CD4-positive, alpha-beta T cell (primary cell): ENCODE data around the gene ZBTB40. TPM values are rescaled to one million over a fixed set of nuclear protein-coding genes. Genes with fewer than 3 reads are reported as not detected.

Experiments
- ATAC-seq: fragments of 200-7000 bp; cut with Tn5 transposase; one replicate; pipeline ENCODE4 v1.10.0; 2022; ENCODE audit warnings: mild to moderate bottlenecking; ENCODE audit not compliant: poor library complexity
- CTCF ChIA-PET: fragments of 350-600 bp; sonication (Branson Sonifier 250); formaldehyde crosslinking; loops from one replicate; lab custom pipeline; 2021; ENCODE audit warnings: antibody characterized with exemption, inconsistent platforms; lab: Charles Lee
- POLR2A ChIA-PET: fragments of 350-600 bp; sonication (Branson Sonifier 250); formaldehyde crosslinking; loops from one replicate; lab custom pipeline; 2021; ENCODE audit warnings: antibody characterized with exemption, inconsistent platforms; lab: Charles Lee
- DNase-seq, 14 experiments: peaks; one replicate each; pipeline ENCODE4 v3.0.0-alpha.2; 2013 to 2020; ENCODE audit warnings: mixed read lengths in 2 of 14
- H3K27ac ChIP-seq, 2 donors: one replicate each; pipeline versions ENCODE4 v1.5.1 to v1.7.0; 2013; ENCODE audit warnings: low read length in 2 of 2, low read depth in 1 of 2, mild to moderate bottlenecking in 1 of 2
- H3K27me3 ChIP-seq, 2 experiments: 1 replicate in 1 of 2; 2 replicates in 1 of 2; pipeline versions ENCODE4 v1.6.1 to v1.7.0; 2013; ENCODE audit warnings: low read length in 2 of 2, control low read depth in 1 of 2, mild to moderate bottlenecking in 1 of 2, moderate library complexity in 1 of 2; ENCODE audit not compliant: insufficient read depth in 2 of 2, control insufficient read depth in 1 of 2
- H3K36me3 ChIP-seq: one replicate; pipeline ENCODE4 v1.6.1; 2013; ENCODE audit warnings: low read length, control low read depth; ENCODE audit not compliant: insufficient read depth
- H3K4me1 ChIP-seq: one replicate; pipeline ENCODE4 v1.6.1; 2013; ENCODE audit warnings: low read length, control low read depth; ENCODE audit not compliant: insufficient read depth
- H3K4me3 ChIP-seq: one replicate; pipeline ENCODE4 v1.5.1; 2013; ENCODE audit warnings: mild to moderate bottlenecking, low read length, moderate library complexity
- H3K9me3 ChIP-seq, 2 experiments: 1 replicate in 1 of 2; 2 replicates in 1 of 2; pipeline versions ENCODE4 v1.6.1 to v1.7.0; 2013; ENCODE audit warnings: low read length in 2 of 2, mild to moderate bottlenecking in 2 of 2, control low read depth in 1 of 2, moderate library complexity in 1 of 2; ENCODE audit not compliant: control insufficient read depth in 1 of 2, insufficient read depth in 1 of 2
- H3K27ac Mint-ChIP-seq: one replicate; pipeline ENCODE4 v1.8.0; 2020; ENCODE audit warnings: mixed read lengths
- H3K27me3 Mint-ChIP-seq: one replicate; pipeline ENCODE4 v1.8.0; 2021; ENCODE audit warnings: mixed read lengths
- H3K36me3 Mint-ChIP-seq: one replicate; pipeline ENCODE4 v1.8.0; 2021; ENCODE audit warnings: low read depth, mixed read lengths
- H3K4me1 Mint-ChIP-seq: one replicate; pipeline ENCODE4 v1.8.0; 2021; ENCODE audit warnings: low read depth, mixed read lengths
- H3K4me3 Mint-ChIP-seq: one replicate; pipeline ENCODE4 v1.8.0; 2020; ENCODE audit warnings: mild to moderate bottlenecking, mixed read lengths
- H3K9me3 Mint-ChIP-seq: one replicate; pipeline ENCODE4 v1.8.0; 2020; ENCODE audit warnings: mixed read lengths
- intact Hi-C, 2 experiments: fragments of 100-400 bp; cut with DNase I in 1 of 2; cut with micrococcal nuclease in 1 of 2; formaldehyde crosslinking; loops; one replicate each; pipeline versions ENCODE4 v1.15.1 to v1.9.0; 2023 to 2025; cut with DNase I, micrococcal nuclease
- total RNA-seq, 174 experiments: library from RNA in 2 of 174; stranded (reverse) in 2 of 174; gene quantifications; one replicate each; pipeline ENCODE4 v1.2.3 and lab custom pipeline; 2021 to 2026
- TF ChIP-seq, protein P1 (sequence below): fragments of 200-600 bp; IDR thresholded peaks from one replicate; pipeline ENCODE4 v1.8.0; 2022; ENCODE audit warnings: antibody characterized with exemption, mild to moderate bottlenecking

Gene ZBTB40
- total RNA-seq, 2 experiments from 2014 or later = 28.4 to 30.6 TPM

- ChIA-PET CTCF (no interaction called here), POLR2A (no interaction called here)
- H3K27me3 ChIP-seq = no peaks in the 10 kb centered on the region
- TF ChIP-seq, protein P1, sequence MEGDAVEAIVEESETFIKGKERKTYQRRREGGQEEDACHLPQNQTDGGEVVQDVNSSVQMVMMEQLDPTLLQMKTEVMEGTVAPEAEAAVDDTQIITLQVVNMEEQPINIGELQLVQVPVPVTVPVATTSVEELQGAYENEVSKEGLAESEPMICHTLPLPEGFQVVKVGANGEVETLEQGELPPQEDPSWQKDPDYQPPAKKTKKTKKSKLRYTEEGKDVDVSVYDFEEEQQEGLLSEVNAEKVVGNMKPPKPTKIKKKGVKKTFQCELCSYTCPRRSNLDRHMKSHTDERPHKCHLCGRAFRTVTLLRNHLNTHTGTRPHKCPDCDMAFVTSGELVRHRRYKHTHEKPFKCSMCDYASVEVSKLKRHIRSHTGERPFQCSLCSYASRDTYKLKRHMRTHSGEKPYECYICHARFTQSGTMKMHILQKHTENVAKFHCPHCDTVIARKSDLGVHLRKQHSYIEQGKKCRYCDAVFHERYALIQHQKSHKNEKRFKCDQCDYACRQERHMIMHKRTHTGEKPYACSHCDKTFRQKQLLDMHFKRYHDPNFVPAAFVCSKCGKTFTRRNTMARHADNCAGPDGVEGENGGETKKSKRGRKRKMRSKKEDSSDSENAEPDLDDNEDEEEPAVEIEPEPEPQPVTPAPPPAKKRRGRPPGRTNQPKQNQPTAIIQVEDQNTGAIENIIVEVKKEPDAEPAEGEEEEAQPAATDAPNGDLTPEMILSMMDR = no peak
- peaks cover 94% of the 10 kb centered on the region for H3K36me3 Mint-ChIP-seq
- H3K27me3 Mint-ChIP-seq = no peaks in the 10 kb centered on the region
- DNase-seq = no peak
- H3K4me1 Mint-ChIP-seq = no peaks in the 10 kb centered on the region
- no peak for ATAC-seq
- H3K9me3 ChIP-seq = no peaks in the 10 kb centered on the region
- no peak overlapping the region for H3K4me3 ChIP-seq
- no peak overlapping the region for H3K27ac ChIP-seq
- intact Hi-C loops = no loop called here
- no peak overlapping the region for H3K4me3 Mint-ChIP-seq
- no peaks in the 10 kb centered on the region for H3K4me1 ChIP-seq
- H3K9me3 Mint-ChIP-seq = no peaks in the 10 kb centered on the region
- no peak overlapping the region for H3K27ac Mint-ChIP-seq
- peaks cover 70% of the 10 kb centered on the region for H3K36me3 ChIP-seq
These were observed 54.6 kb downstream of the ZBTB40 start for GRCh38 chr1:22506130-22506692.

GRCh38 chr1:22507587-22507986 lies 55.9 kb downstream of the ZBTB40 start:
- H3K36me3 ChIP-seq = peaks cover 76% of the 10 kb centered on the region
- Mint-ChIP-seq H3K9me3 (no peaks in the 10 kb centered on the region), H3K27ac (no peak overlapping the region), H3K4me3 (no peak overlapping the region), H3K36me3 (peaks cover 94% of the 10 kb centered on the region), H3K4me1 (no peaks in the 10 kb centered on the region), H3K27me3 (no peaks in the 10 kb centered on the region)
- H3K27ac ChIP-seq = no peak overlapping the region
- ChIA-PET POLR2A (no interaction called here), CTCF (no interaction called here)
- H3K27me3 ChIP-seq = no peaks in the 10 kb centered on the region
- H3K4me1 ChIP-seq = no peaks in the 10 kb centered on the region
- H3K4me3 ChIP-seq = no peak overlapping the region
- intact Hi-C loops = no loop called here
- no peak for ATAC-seq
- TF ChIP-seq, protein P1 = no peak
- no peaks in the 10 kb centered on the region for H3K9me3 ChIP-seq
- DNase-seq = no peak

- intact Hi-C loops = no loop called here
- Mint-ChIP-seq H3K27ac (no peak overlapping the region), H3K4me3 (no peak overlapping the region), H3K9me3 (no peaks in the 10 kb centered on the region), H3K36me3 (peaks cover 94% of the 10 kb centered on the region), H3K4me1 (no peaks in the 10 kb centered on the region), H3K27me3 (no peaks in the 10 kb centered on the region)
- ATAC-seq = no peak
- TF ChIP-seq, protein P1 = no peak
- CTCF ChIA-PET = no interaction called here
- Histone ChIP-seq H3K4me3 (no peak overlapping the region), H3K4me1 (no peaks in the 10 kb centered on the region), H3K27ac (no peak overlapping the region), H3K27me3 (no peaks in the 10 kb centered on the region), H3K36me3 (peaks cover 81% of the 10 kb centered on the region), H3K9me3 (no peaks in the 10 kb centered on the region)
- DNase-seq = no peak
- POLR2A ChIA-PET = no interaction called here
These were observed 56.7 kb downstream of the ZBTB40 start for GRCh38 chr1:22508329-22508728.
